H1 (cell line): ENCODE measurements around the gene CRY1. TPM values are rescaled to one million over a fixed set of nuclear protein-coding genes. Genes with fewer than 3 reads are reported as not detected.

Source experiments
- CTCF ChIA-PET: fragments of 300-600 bp; sonication (Branson Sonifier 250); formaldehyde crosslinking; loops from one replicate; lab custom pipeline; 2021; ENCODE audit not compliant: partially characterized antibody; lab: Charles Lee
- POLR2A ChIA-PET: fragments of 300-600 bp; sonication (Branson Sonifier 250); formaldehyde crosslinking; loops from one replicate; lab custom pipeline; 2021; ENCODE audit warnings: inconsistent platforms; ENCODE audit not compliant: partially characterized antibody; lab: Charles Lee
- DNase-seq, 2 experiments: peaks; one replicate each; pipeline versions ENCODE4 v3.0.0 to v3.0.0-alpha.2; 2010 to 2022; ENCODE audit warnings: low spot score in 2 of 2, low read depth in 1 of 2, mixed read lengths in 1 of 2
- FAIRE-seq: peaks from 2 replicates; lab custom pipeline; 2011; peaks lifted over from hg19 to GRCh38; lab: Jason Lieb, UNC
- H2AFZ ChIP-seq: 2 replicates; pipeline ENCODE4 v1.8.1; 2012; ENCODE audit warnings: low read length, inconsistent platforms
- H2AK5ac ChIP-seq: 2 replicates; pipeline ENCODE4 v1.6.1; 2013; ENCODE audit warnings: low read depth, low read length
- H2BK120ac ChIP-seq: replicated peaks from 2 replicates; pipeline ENCODE3; 2013; ENCODE audit warnings: low read depth, low read length, inconsistent platforms
- H2BK12ac ChIP-seq: 2 replicates; pipeline ENCODE4 v1.6.1; 2013; ENCODE audit warnings: low read depth, low read length
- H2BK15ac ChIP-seq: 2 replicates; pipeline ENCODE4 v1.6.1; 2013; ENCODE audit warnings: low read length
- H2BK20ac ChIP-seq: 2 replicates; pipeline ENCODE4 v1.6.1; 2013; ENCODE audit warnings: low read length
- H2BK5ac ChIP-seq: 2 replicates; pipeline ENCODE4 v1.6.1; 2013; ENCODE audit warnings: low read depth, low read length
- H3K14ac ChIP-seq: 2 replicates; pipeline ENCODE4 v1.6.1; 2013; ENCODE audit warnings: inconsistent platforms; ENCODE audit not compliant: insufficient read length
- H3K18ac ChIP-seq: 2 replicates; pipeline ENCODE4 v1.6.1; 2013; ENCODE audit warnings: low read length; ENCODE audit errors: extremely low read depth
- H3K23ac ChIP-seq: 2 replicates; pipeline ENCODE4 v1.6.1; 2013; ENCODE audit warnings: inconsistent platforms; ENCODE audit not compliant: insufficient read length
- H3K23me2 ChIP-seq: 2 replicates; pipeline ENCODE4 v1.6.1; 2013; ENCODE audit warnings: low read depth, low read length
- H3K27ac ChIP-seq: 2 replicates; pipeline ENCODE4 v1.6.1; 2011; ENCODE audit warnings: low read depth, low read length, inconsistent platforms
- H3K27me3 ChIP-seq, 4 experiments: replicated peaks in 1 of 4; 1 replicate in 1 of 4; 2 replicates in 3 of 4; pipeline versions ENCODE4 v1.6.1 to v1.8.1; 2011 to 2013; ENCODE audit warnings: low read length in 3 of 4, mild to moderate bottlenecking in 3 of 4, inconsistent platforms in 2 of 4, mixed read lengths in 2 of 4, moderate library complexity in 1 of 4; ENCODE audit not compliant: control insufficient read depth in 3 of 4, insufficient read depth in 3 of 4; ENCODE audit errors: extremely low read depth in 1 of 4
- H3K36me3 ChIP-seq, 4 experiments: 2 replicates each; pipeline versions ENCODE4 v1.6.1 to v1.8.1; 2011 to 2013; ENCODE audit warnings: mild to moderate bottlenecking in 4 of 4, low read length in 3 of 4, moderate library complexity in 2 of 4, control low read depth in 1 of 4, inconsistent platforms in 1 of 4; ENCODE audit not compliant: insufficient read depth in 4 of 4, control insufficient read depth in 2 of 4
- H3K4ac ChIP-seq: replicated peaks from 2 replicates; pipeline ENCODE3; 2013; ENCODE audit warnings: low read length, low read depth, mixed read lengths, inconsistent platforms; ENCODE audit not compliant: insufficient read length
- H3K4me1 ChIP-seq, 4 experiments: replicated peaks in 1 of 4; 1 replicate in 1 of 4; 2 replicates in 3 of 4; pipeline versions ENCODE4 v1.6.1 to v1.8.1; 2011 to 2013; ENCODE audit warnings: low read length in 3 of 4, inconsistent platforms in 2 of 4, mixed read lengths in 1 of 4; ENCODE audit not compliant: insufficient read depth in 4 of 4, control insufficient read depth in 3 of 4
- H3K4me2 ChIP-seq, 2 experiments: 2 replicates each; pipeline versions ENCODE4 v1.6.1 to v1.8.1; 2011 to 2013; ENCODE audit warnings: low read depth in 2 of 2, low read length in 2 of 2, control low read depth in 1 of 2, inconsistent platforms in 1 of 2, mild to moderate bottlenecking in 1 of 2; ENCODE audit not compliant: insufficient read depth in 1 of 2
- H3K4me3 ChIP-seq, 4 experiments: fragments of 200-600, 300-600 bp in 1 of 4; sonication (generic), shearing (Covaris generic), sonication (Bioruptor Twin) in 1 of 4; 2 replicates each; pipeline versions ENCODE4 v1.5.1 to v1.8.1; 2011 to 2016; ENCODE audit warnings: low read length in 4 of 4, low read depth in 3 of 4, control low read depth in 2 of 4, inconsistent platforms in 2 of 4, mild to moderate bottlenecking in 2 of 4, mixed read lengths in 1 of 4, moderate library complexity in 1 of 4; ENCODE audit not compliant: insufficient read depth in 2 of 4; ENCODE audit errors: extremely low read depth in 1 of 4
- H3K56ac ChIP-seq: replicated peaks from 2 replicates; pipeline ENCODE3; 2013; ENCODE audit warnings: low read depth, mild to moderate bottlenecking, mixed read lengths, low read length, inconsistent platforms; ENCODE audit not compliant: insufficient read length
- H3K79me1 ChIP-seq: 2 replicates; pipeline ENCODE4 v1.6.1; 2013; ENCODE audit warnings: low read depth, low read length, control low read depth
- H3K79me2 ChIP-seq, 2 experiments: 2 replicates each; pipeline versions ENCODE4 v1.6.1 to v1.8.1; 2012 to 2013; ENCODE audit warnings: low read length in 2 of 2, mild to moderate bottlenecking in 2 of 2, inconsistent platforms in 1 of 2; ENCODE audit not compliant: insufficient read depth in 2 of 2, control insufficient read depth in 1 of 2
- H3K9ac ChIP-seq, 4 experiments: replicated peaks in 1 of 4; 1 replicate in 1 of 4; 2 replicates in 3 of 4; pipeline versions ENCODE4 v1.6.1 to v1.8.1; 2011 to 2013; ENCODE audit warnings: low read depth in 3 of 4, low read length in 3 of 4, control low read depth in 2 of 4, mild to moderate bottlenecking in 2 of 4, moderate library complexity in 2 of 4, inconsistent platforms in 1 of 4; ENCODE audit errors: extremely low read depth in 1 of 4
- H3K9me3 ChIP-seq, 2 experiments: 2 replicates each; pipeline versions ENCODE4 v1.6.1 to v1.8.1; 2012 to 2013; ENCODE audit warnings: mild to moderate bottlenecking in 2 of 2, moderate library complexity in 2 of 2, control low read depth in 1 of 2, inconsistent platforms in 1 of 2, low read depth in 1 of 2, low read length in 1 of 2, mixed read lengths in 1 of 2; ENCODE audit not compliant: insufficient read depth in 2 of 2
- H4K20me1 ChIP-seq, 2 experiments: replicated peaks in 1 of 2; 2 replicates each; pipeline versions ENCODE3 to v1.8.1; 2011 to 2013; ENCODE audit warnings: inconsistent platforms in 2 of 2, low read length in 2 of 2, mild to moderate bottlenecking in 1 of 2; ENCODE audit not compliant: insufficient read depth in 2 of 2, control insufficient read depth in 1 of 2
- H4K5ac ChIP-seq: 2 replicates; pipeline ENCODE4 v1.6.1; 2013; ENCODE audit warnings: low read length, low read depth, mixed read lengths, inconsistent platforms; ENCODE audit not compliant: insufficient read length
- H4K8ac ChIP-seq: 2 replicates; pipeline ENCODE4 v1.8.0; 2013; ENCODE audit warnings: mild to moderate bottlenecking, moderate library complexity, low read length, inconsistent platforms; ENCODE audit not compliant: insufficient read depth; ENCODE audit errors: extremely low read depth
- H4K91ac ChIP-seq: replicated peaks from 2 replicates; pipeline ENCODE3; 2013; ENCODE audit warnings: low read length, mixed read lengths, inconsistent platforms; ENCODE audit not compliant: insufficient read length
- ATF3 ChIP-seq: IDR thresholded peaks from 2 replicates; pipeline ENCODE4 v1.6.1; 2011; ENCODE audit warnings: low read depth, mild to moderate bottlenecking, low read length; ENCODE audit not compliant: insufficient read depth
- BACH1 ChIP-seq: IDR thresholded peaks from 2 replicates; pipeline ENCODE4 v1.6.1; 2012; ENCODE audit warnings: low read length, improper control_type of control experiment
- BRCA1 ChIP-seq: IDR thresholded peaks from 2 replicates; pipeline ENCODE4 v1.6.1; 2012; ENCODE audit warnings: low read depth, low read length, improper control_type of control experiment
- CEBPB ChIP-seq: IDR thresholded peaks from 2 replicates; pipeline ENCODE4 v1.6.1; 2012; ENCODE audit warnings: low read depth, low read length
- EP300 ChIP-seq, 2 experiments: IDR thresholded peaks; 1 replicate in 1 of 2; 2 replicates in 1 of 2; pipeline ENCODE4 v1.6.1; 2011 to 2012; ENCODE audit warnings: low read depth in 2 of 2, low read length in 2 of 2, mild to moderate bottlenecking in 2 of 2, borderline replicate concordance in 1 of 2, inconsistent platforms in 1 of 2, moderate library complexity in 1 of 2
- FOSL1 ChIP-seq: IDR thresholded peaks from 2 replicates; pipeline ENCODE4 v1.6.1; 2011; ENCODE audit warnings: mild to moderate bottlenecking, low read depth, low read length, moderate library complexity; ENCODE audit not compliant: insufficient read depth
- JUN ChIP-seq: IDR thresholded peaks from 2 replicates; pipeline ENCODE4 v1.6.1; 2011; ENCODE audit warnings: low read depth, mild to moderate bottlenecking, improper control_type of control experiment, low read length
- MAFK ChIP-seq: IDR thresholded peaks from 2 replicates; pipeline ENCODE4 v1.6.1; 2012; ENCODE audit warnings: low read depth, mild to moderate bottlenecking, improper control_type of control experiment, low read length
- MAX ChIP-seq: IDR thresholded peaks from 2 replicates; pipeline ENCODE4 v1.6.1; 2012; ENCODE audit warnings: inconsistent platforms
- NRF1 ChIP-seq: IDR thresholded peaks from 2 replicates; pipeline ENCODE4 v1.6.1; 2011; ENCODE audit warnings: mild to moderate bottlenecking, low read depth, low read length, improper control_type of control experiment
- RAD21 ChIP-seq, 2 experiments: IDR thresholded peaks in 1 of 2; conservative IDR thresholded peaks in 1 of 2; 2 replicates each; pipeline ENCODE4 v1.6.1; 2011; ENCODE audit warnings: low read depth in 2 of 2, low read length in 2 of 2, improper control_type of control experiment in 1 of 2, inconsistent platforms in 1 of 2, mild to moderate bottlenecking in 1 of 2, moderate library complexity in 1 of 2
- RXRA ChIP-seq: IDR thresholded peaks from 2 replicates; pipeline ENCODE4 v1.6.1; 2011; ENCODE audit warnings: low read depth, mild to moderate bottlenecking, low read length, moderate library complexity; ENCODE audit not compliant: insufficient read depth
- SIRT6 ChIP-seq: IDR thresholded peaks from one replicate; pipeline ENCODE4 v1.7.1; 2012; ENCODE audit warnings: low read length, inconsistent platforms
- SP1 ChIP-seq: IDR thresholded peaks from 2 replicates; pipeline ENCODE4 v1.6.1; 2011; ENCODE audit warnings: low read depth, low read length
- TAF7 ChIP-seq: optimal IDR thresholded peaks from 2 replicates; pipeline ENCODE3; 2011; ENCODE audit warnings: low read depth, mild to moderate bottlenecking, inconsistent platforms, low read length, moderate library complexity, borderline replicate concordance
- TBP ChIP-seq: IDR thresholded peaks from 2 replicates; pipeline ENCODE4 v1.6.1; 2011; ENCODE audit warnings: low read depth, low read length, improper control_type of control experiment
- polyA plus RNA-seq, 7 experiments: library from polyadenylated mRNA; depleted of rRNA in 3 of 7; stranded (reverse) in 5 of 7; unstranded in 2 of 7; fragments of >200 nt in 5 of 7; fragments of 200-250 nt in 2 of 7; gene quantifications; 1 replicate in 5 of 7; 2 replicates in 1 of 7; 4 replicates in 1 of 7; pipeline versions ENCODE4 v1.2.1 to v1.2.3, GENCODE V29; 2011 to 2013; ENCODE audit warnings: missing spikeins in 2 of 7, mixed read lengths in 2 of 7
- total RNA-seq: library from RNA; stranded (reverse); fragmentation: NEBNext Ultra II Directional; extraction: Animal tissue kit (Norgen Biotek cat#: 25700); gene quantifications from 2 replicates; pipeline ENCODE4 v1.2.1, GENCODE V29; 2021

CRY1 gene
- total and polyA plus RNA-seq, 2 of the 8 experiments (the other 6 are each of a cell fraction or from before 2014, with no cell fraction given): 13.6 to 25.1 TPM

- Histone ChIP-seq H2BK5ac (no peak overlapping the region), H3K23ac (no peak overlapping the region), H3K23me2 (no peaks in the 10 kb centered on the region), H3K36me3 (no peaks in the 10 kb centered on the region; a peak in 1 of 8 replicates), H4K5ac (no peak overlapping the region), H2AK5ac (no peak overlapping the region), H4K8ac (no peak overlapping the region), H2BK20ac (no peak overlapping the region), H3K4me3 (no peak overlapping the region), H4K91ac (no peak overlapping the region), H2BK120ac (no peak overlapping the region), H2AFZ (no peak overlapping the region), H3K79me1 (no peaks in the 10 kb centered on the region), H3K79me2 (no peaks in the 10 kb centered on the region), H3K9ac (no peak overlapping the region), H3K56ac (no peak overlapping the region), H3K4me2 (no peak overlapping the region), H4K20me1 (no peaks in the 10 kb centered on the region), H3K4ac (no peak overlapping the region), H2BK12ac (no peak overlapping the region), H3K4me1 (no peaks in the 10 kb centered on the region), H3K27me3 (no peaks in the 10 kb centered on the region; a peak in 1 of 7 replicates), H3K18ac (no peak overlapping the region), H2BK15ac (no peak overlapping the region), H3K27ac (no peak overlapping the region), H3K9me3 (peaks cover 26 to 30% of the 10 kb centered on the region in 2 experiments), H3K14ac (no peak overlapping the region)
- DNase-seq (no peak), FAIRE-seq (no peak)
- ChIA-PET POLR2A (no interaction called here), CTCF (no interaction called here)
- TF ChIP-seq SIRT6 (no peak), ATF3 (no peak), MAX (no peak), EP300 (IDR thresholded peaks at IDR 0.05; ENCODE audit: borderline replicate concordance in 1 of 2, low read depth in 2 of 2, low read length in 2 of 2) (no peak), BRCA1 (no peak), TAF7 (no peak), NRF1 (no peak), TBP (no peak), BACH1 (no peak), SP1 (no peak), FOSL1 (no peak), MAFK (no peak), RXRA (no peak), CEBPB (no peak), RAD21 (IDR thresholded peaks at IDR 0.05 in 1 of 2, conservative IDR thresholded peaks at IDR 0.05 in 1 of 2; ENCODE audit: low read depth in 2 of 2, low read length in 2 of 2) (no peak), JUN (no peak)
Observed at GRCh38 chr12:106947461-106947860, 145.9 kb downstream of the CRY1 start.
